Measurements from ENCODE around the gene NF1.

GRCh38 chr17:31275116-31275515 lies 180.3 kb downstream of the NF1 start:
- TF ChIP-seq CTCF (IDR thresholded peaks at IDR 0.05 in 8 of 11, conservative IDR thresholded peaks at IDR 0.05 in 3 of 11) = no peak
- no peak for TF ChIP-seq POLR2A (IDR thresholded peaks at IDR 0.05)
